ENCODE data around the gene PRKN.

PRKN gene

GRCh38 chr6:162157167-162157870, 570.2 kb downstream of the PRKN start:
- DNase-seq = no peak

DNA sequence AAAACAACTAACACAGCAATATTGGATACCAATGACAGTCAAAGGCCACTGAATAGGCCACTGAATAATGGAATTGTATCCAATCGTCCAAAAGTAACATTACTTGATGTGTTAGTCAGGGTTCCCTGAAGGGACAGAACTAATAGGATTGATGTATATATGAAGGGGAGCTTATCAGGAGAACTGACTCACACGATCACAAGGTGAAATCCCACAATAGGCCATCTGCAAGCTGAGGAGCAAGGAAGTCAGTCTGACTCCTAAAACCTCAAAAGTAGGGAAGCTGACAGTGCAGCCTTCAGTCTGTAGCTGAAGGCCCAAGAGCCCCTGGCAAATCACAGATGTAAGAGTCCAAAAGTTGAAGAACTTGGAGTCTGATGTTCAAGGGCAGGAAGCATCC, 571.4 kb downstream of the PRKN start:
- no peak for DNase-seq

DNA sequence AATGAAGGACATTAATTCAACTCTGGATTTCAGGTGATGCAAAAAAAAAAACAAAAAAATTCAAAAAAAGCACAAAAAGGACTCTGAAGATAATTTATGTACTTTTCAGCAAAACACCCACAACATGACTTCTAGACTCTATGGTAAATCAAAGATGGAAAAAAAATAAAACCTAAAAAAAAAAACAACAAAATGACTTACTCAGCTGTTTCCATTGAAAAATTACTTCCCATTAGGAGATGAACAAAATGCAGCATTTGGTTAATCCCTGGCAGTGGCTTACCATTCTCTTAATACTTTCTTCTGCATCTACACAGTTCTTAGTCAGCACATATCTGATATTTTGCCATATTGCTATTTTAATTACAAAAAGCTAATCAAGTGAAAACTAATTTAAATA, 572.6 kb downstream of the PRKN start:
- DNase-seq = no peak

DNA sequence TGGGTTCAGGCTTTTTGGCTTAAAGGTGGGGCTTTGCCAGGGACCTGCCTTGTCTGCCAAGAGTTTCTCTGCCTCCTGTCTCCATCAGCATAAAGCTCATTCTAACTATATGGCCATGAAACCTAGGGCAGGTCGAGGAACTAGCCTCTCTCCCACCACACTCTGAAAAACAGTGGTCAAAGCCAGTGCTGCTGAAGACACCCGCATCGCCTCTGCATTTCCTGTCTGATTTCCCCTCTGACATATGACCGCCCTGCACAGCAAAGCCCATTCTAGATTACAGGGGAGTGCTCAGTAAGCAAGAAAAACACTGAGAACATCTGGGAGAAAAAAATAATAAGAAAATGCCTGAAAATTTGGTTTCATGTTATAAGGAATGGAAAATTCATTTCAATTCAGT, 573.6 kb downstream of the PRKN start:
- no peak for DNase-seq

DNA sequence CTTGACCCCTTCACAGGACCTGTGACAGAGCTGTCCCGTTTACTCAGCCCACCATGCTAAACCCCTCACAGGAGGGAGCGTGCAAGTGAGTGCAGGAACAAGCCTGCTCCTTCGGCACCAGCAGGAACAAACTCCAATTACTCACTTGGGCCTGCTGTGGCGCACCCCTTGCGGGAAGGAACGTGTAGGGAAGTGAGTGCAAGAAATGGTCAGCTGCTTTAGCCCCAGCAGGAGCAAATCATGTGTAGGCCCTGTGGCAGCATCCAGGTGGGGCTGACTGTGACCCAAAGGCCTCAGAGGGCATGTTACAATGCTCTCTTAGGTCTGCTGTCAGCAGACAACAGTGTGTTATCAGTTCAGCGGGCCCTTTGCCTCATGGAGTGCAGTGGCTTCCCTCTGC, 574.4 kb downstream of the PRKN start:
- DNase-seq = no peak

DNA sequence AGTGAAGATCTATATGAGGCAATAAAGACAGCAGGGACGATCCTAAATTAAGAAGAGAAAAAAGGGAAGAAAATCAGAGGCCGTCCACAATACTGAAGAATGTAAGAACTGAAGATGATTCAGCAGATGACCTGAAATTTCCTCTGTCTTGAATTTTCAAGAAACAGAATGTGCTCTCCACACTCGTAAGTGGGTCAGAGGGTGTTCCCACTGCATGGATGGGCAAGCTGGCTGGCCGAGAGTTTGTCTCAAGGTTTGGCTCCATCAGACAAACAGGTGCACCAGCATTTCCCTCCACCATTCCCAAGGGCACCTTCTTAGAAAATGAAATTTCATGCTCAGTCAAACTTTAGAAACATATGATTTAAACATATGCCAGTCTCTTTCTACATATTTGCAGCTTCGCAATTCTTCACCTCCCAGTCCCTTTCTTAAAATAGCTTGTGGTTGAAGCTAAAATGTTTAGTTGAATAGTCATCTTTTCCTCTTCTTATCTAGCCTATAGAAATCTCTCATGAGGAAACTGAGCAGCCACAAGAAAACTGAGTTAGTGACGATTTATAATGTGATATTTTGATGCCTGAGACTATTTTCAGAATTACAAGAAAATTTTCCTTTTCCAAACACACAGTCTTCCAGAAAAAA, 576.4 kb downstream of the PRKN start:
- DNase-seq = no peak

GRCh38 chr6:162150295-162150694, 577.3 kb downstream of the PRKN start:
- no peak for DNase-seq

GRCh38 chr6:162149786-162150185, 577.8 kb downstream of the PRKN start:
- DNase-seq = no peak

- no peak for DNase-seq
Measured at GRCh38 chr6:162147805-162148204, 579.8 kb downstream of the PRKN start.

DNA sequence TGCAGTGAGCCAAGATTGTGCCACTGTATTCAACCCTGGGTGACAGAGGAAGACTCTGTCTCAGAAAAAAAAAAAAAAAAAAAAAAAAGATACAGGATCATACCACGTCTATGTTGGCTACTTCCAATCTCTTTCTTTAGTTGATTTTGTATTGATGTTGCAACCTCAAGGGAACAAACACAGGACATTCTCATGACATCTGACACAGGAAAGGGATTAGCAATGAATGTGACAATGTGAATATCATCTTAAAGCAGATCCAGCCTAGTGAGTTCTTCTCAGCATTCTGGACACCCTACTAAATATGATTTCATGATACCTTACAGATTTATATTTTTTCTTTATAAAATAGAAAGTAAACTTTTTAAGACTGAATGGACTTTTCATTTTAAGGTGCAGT, 580.3 kb downstream of the PRKN start:
- DNase-seq = no peak

DNA sequence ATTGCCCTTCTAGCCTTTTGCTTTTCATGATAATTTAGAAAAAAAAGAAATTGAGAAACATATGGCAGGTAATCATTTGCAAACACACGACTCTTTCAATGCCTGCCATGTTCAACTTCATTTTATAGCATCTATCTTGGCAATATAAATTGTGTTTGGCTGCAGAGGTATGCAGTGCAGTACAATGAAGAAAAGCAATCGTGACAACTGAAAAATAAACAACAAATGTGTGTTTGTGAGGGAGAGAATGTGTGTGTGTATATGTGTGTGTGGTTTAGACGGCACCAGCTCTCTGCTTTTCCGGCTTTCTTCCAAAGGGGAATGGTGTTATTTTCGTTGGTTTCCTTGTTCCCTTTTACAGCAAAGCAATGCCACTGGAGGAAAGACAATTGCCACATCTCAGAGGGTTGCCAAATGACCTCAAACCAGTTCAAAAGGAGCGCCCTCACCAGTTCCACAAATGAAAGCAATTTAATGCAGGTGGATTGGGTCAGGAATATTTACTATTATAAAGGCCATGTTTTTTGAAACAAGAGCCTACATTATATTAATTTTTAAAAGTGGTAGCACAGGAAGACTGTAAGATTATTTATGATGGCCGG, 587.2 kb downstream of the PRKN start:
- no peak for DNase-seq

DNA sequence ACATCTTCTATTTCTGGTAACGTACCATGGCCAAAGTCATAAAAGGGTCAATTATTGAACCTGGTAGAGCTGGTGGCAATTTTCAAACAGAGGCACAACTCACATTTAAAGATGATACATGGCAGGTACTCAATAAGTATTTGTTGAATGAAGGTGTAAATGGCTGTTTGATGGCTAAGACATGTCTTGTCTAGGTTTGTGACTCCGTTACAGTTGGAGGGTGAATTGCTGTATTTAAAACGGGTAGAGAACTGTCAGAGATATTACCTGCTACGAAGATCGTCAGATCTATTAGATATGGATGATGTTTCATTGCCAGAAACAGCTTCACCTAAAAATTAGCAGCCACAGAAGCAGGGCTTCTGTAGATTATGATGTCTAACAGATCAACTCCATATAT, 601.9 kb downstream of the PRKN start:
- DNase-seq = no peak

GRCh38 chr6:162124710-162125435, 602.7 kb downstream of the PRKN start:
- no peak for DNase-seq

DNA sequence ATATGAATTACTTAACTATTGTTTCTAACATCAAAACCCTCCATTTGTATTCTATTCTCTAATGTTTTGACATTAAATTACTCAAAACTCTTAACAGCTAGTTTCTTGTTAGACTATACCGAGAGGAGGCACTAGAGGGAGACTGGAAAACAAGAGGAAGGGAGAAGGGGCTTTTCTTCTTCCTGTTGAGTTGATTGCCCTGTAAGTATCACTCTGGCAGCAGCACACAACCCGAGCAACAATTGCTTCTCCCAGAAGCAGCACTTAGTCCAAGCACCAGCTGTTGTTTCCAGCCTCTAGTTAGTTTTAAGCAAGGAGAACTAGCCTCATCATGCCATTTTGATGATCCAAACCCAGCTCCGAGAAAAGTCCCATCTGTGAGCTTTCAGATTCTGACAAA, 603.8 kb downstream of the PRKN start:
- DNase-seq = no peak

- DNase-seq = no peak
Measured at GRCh38 chr6:162119341-162119740, 608.2 kb downstream of the PRKN start.

DNA sequence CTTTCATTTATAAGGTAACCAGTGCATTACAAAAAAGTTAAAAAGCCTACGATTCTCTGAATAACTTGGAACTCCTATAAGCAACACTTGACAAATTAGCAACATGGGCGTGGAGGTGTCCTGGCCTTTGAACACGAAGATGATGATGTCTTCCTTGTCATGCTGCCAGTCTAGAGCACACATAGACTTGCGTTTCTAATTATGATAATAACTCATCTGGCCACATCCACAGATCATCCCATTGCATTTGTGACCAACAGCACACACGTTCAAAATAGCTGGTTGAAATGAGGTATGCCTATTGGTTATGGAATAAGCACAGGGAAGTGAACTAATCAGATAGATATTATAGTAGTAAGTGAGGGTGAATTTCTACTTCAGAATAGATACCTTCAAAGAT, 608.9 kb downstream of the PRKN start:
- no peak for DNase-seq

- DNase-seq = no peak
Measured at GRCh38 chr6:162116902-162117525, 610.6 kb downstream of the PRKN start.

DNA sequence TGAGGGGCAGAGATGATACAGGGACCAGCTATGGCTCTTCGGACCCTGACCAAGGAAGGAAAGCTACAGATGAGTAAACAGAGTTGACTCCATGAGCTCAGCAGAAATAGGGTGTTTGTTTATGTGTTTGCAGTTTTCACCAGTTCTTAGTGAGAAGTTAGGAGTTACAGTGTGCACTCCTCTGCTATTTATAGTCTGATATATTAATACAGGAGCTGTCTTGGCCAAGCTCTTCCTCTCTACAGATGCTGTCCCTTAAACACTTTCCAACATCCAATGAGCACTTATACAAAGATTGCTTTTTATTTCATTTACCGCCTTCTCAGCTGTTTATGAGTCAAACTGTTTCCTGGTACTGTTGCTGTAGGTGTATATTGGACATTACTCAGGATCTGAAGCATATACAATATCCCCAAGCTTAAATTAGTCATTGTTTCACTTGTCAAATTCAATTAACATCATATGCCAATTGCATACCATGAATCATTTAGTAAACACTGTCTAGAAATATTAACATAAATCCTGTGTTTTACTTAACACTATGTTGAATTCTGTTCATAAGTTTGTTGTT, 618.0 kb downstream of the PRKN start:
- no peak for DNase-seq

DNA sequence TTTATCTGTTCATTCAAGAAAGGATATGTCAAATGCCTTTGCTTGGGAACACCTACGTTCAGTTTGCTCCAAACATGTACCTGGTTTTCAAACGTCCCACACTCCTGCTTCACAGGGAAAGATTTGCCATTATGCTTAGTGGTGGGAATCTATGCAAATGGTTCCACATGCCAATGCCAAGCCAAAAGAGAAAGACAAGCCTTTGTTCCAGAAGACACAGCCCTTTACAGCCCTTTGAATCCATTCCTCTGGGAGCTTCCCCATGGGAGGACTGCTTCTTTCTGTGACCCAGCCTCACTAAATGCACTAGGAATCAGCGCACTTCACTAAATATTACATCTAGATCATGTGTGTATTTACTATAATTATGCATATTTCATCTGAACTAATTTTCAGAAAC, 619.5 kb downstream of the PRKN start:
- DNase-seq = no peak

DNA sequence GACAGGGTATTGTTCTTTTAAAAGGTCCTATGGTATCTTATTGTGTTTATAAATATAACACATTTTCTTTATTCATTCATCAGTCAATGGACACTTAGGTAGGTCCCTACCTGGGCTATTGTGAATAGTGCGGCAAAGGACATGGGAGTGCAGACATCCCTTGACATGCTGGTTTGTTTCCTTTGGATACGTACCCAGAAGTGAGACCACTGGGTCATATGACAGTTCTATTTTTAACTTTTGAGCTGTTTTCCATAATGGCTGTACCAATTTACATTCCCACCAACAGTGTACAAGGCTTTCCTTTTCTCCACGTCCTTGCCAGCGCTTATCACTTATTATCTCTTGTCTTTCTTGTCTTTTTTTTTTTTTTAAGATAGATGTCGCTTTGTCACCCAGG, 627.5 kb downstream of the PRKN start:
- no peak for DNase-seq

DNA sequence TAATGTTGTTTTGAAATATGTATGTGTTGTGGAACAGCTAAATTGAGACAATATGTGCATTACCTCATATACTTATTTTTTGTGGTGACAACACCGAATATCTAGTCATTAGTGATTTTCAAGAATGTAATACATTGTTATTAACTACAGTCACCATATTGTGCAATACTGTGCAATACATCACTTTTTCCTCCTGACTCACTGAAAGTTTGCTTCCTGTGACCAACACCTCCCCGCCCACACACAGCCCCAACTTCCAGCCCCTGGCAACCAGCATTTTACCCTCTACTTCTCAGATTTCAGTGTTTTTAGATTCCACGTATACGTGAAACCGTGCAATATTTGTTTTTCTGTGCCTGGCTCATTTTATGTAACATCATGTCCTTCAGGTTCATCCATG, 627.9 kb downstream of the PRKN start:
- DNase-seq = no peak

- DNase-seq = no peak
Measured at GRCh38 chr6:162092816-162093502, 634.6 kb downstream of the PRKN start.
